ENCODE data around the gene ATP9A. TPM values are rescaled to one million over a fixed set of nuclear protein-coding genes. Genes with fewer than 3 reads are reported as not detected.

Gene ATP9A
- total and polyA plus RNA-seq, 10 of the 15 experiments (the other 5 are each of a cell fraction or from before 2014, with no cell fraction given): 0.03 to 0.81 (median 0.14) TPM

DNA sequence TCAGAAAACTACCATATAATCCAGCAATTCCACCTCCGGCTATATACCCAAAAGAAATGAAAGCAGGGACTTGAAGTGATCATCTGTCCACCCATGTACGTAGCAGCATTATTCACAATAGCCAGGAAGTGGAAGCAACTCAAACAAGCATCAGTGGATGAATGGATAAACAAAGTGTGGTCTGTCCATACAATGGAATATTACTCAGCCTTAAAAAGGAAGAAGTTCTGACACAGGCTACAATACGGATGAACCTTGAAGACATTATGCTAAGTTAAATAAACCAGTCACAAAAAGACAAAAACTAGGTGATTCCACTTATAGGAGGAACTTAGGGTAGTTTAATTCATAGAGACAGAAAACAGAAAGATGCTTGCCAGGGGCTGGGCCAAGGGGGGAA lies 76.5 kb downstream of the ATP9A start:
- peaks cover 0 to 4% of the 10 kb centered on the region in 2 experiments; a peak in 1 of 4 replicates for H3K27me3 ChIP-seq (replicated peaks in 1 of 2; ENCODE audit: control insufficient read depth in 2 of 2, insufficient read depth in 2 of 2, low read length in 1 of 2)
- H4K20me1 ChIP-seq (ENCODE audit: control insufficient read depth, insufficient read depth): no peaks in the 10 kb centered on the region
- no peaks in the 10 kb centered on the region for H3K9me3 ChIP-seq (replicated peaks; ENCODE audit: control insufficient read depth, insufficient read depth, low read length)
- in situ Hi-C loops (cut with MboI) (no loop called here), intact Hi-C loops (cut with micrococcal nuclease; ENCODE audit: unreplicated experiment) (no loop called here)
- H3K9ac ChIP-seq (ENCODE audit: control insufficient read depth, insufficient read depth, low read length): no peak overlapping the region
- no TSS peak for BruUV-seq (replicated peaks)
- TF ChIP-seq, protein P1, sequence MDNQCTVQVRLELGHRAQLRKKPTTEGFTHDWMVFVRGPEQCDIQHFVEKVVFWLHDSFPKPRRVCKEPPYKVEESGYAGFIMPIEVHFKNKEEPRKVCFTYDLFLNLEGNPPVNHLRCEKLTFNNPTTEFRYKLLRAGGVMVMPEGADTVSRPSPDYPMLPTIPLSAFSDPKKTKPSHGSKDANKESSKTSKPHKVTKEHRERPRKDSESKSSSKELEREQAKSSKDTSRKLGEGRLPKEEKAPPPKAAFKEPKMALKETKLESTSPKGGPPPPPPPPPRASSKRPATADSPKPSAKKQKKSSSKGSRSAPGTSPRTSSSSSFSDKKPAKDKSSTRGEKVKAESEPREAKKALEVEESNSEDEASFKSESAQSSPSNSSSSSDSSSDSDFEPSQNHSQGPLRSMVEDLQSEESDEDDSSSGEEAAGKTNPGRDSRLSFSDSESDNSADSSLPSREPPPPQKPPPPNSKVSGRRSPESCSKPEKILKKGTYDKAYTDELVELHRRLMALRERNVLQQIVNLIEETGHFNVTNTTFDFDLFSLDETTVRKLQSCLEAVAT (IDR thresholded peaks at IDR 0.05): no peak
- TF ChIP-seq CBX5 (IDR thresholded peaks at IDR 0.05; ENCODE audit: low read depth) (no peak), ZZZ3 (IDR thresholded peaks at IDR 0.05; ENCODE audit: control insufficient read depth, insufficient read length, low read depth) (no peak), ZNF384 (IDR thresholded peaks at IDR 0.05; ENCODE audit: borderline replicate concordance, low read depth, low read length) (no peak), YY1 (IDR thresholded peaks at IDR 0.05; ENCODE audit: low read depth, low read length) (no peak), IKZF1 (conservative IDR thresholded peaks at IDR 0.05) (no peak), HDGF (IDR thresholded peaks at IDR 0.05) (no peak), EP300 (IDR thresholded peaks at IDR 0.05; ENCODE audit: borderline replicate concordance in 1 of 2, control insufficient read depth in 1 of 2, low read depth in 2 of 2, low read length in 2 of 2) (no peak), ATF7 (IDR thresholded peaks at IDR 0.05; ENCODE audit: low read depth) (no peak), MYB (IDR thresholded peaks at IDR 0.05; ENCODE audit: borderline replicate concordance, low read depth, low read length) (no peak), EGR1 (IDR thresholded peaks at IDR 0.05; ENCODE audit: borderline replicate concordance in 1 of 2, low read depth in 2 of 2, low read length in 2 of 2) (no peak), SIN3A (IDR thresholded peaks at IDR 0.05; ENCODE audit: low read depth, low read length) (no peak), CREM (IDR thresholded peaks at IDR 0.05; ENCODE audit: low read depth) (no peak), SMAD5 (IDR thresholded peaks at IDR 0.05; ENCODE audit: low read depth) (no peak)
- TF ChIP-seq, protein P2, sequence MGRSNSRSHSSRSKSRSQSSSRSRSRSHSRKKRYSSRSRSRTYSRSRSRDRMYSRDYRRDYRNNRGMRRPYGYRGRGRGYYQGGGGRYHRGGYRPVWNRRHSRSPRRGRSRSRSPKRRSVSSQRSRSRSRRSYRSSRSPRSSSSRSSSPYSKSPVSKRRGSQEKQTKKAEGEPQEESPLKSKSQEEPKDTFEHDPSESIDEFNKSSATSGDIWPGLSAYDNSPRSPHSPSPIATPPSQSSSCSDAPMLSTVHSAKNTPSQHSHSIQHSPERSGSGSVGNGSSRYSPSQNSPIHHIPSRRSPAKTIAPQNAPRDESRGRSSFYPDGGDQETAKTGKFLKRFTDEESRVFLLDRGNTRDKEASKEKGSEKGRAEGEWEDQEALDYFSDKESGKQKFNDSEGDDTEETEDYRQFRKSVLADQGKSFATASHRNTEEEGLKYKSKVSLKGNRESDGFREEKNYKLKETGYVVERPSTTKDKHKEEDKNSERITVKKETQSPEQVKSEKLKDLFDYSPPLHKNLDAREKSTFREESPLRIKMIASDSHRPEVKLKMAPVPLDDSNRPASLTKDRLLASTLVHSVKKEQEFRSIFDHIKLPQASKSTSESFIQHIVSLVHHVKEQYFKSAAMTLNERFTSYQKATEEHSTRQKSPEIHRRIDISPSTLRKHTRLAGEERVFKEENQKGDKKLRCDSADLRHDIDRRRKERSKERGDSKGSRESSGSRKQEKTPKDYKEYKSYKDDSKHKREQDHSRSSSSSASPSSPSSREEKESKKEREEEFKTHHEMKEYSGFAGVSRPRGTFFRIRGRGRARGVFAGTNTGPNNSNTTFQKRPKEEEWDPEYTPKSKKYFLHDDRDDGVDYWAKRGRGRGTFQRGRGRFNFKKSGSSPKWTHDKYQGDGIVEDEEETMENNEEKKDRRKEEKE (IDR thresholded peaks at IDR 0.05): no peak
- TF ChIP-seq, protein P3, sequence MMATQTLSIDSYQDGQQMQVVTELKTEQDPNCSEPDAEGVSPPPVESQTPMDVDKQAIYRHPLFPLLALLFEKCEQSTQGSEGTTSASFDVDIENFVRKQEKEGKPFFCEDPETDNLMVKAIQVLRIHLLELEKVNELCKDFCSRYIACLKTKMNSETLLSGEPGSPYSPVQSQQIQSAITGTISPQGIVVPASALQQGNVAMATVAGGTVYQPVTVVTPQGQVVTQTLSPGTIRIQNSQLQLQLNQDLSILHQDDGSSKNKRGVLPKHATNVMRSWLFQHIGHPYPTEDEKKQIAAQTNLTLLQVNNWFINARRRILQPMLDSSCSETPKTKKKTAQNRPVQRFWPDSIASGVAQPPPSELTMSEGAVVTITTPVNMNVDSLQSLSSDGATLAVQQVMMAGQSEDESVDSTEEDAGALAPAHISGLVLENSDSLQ (IDR thresholded peaks at IDR 0.05): no peak
- TF ChIP-seq, protein P4, sequence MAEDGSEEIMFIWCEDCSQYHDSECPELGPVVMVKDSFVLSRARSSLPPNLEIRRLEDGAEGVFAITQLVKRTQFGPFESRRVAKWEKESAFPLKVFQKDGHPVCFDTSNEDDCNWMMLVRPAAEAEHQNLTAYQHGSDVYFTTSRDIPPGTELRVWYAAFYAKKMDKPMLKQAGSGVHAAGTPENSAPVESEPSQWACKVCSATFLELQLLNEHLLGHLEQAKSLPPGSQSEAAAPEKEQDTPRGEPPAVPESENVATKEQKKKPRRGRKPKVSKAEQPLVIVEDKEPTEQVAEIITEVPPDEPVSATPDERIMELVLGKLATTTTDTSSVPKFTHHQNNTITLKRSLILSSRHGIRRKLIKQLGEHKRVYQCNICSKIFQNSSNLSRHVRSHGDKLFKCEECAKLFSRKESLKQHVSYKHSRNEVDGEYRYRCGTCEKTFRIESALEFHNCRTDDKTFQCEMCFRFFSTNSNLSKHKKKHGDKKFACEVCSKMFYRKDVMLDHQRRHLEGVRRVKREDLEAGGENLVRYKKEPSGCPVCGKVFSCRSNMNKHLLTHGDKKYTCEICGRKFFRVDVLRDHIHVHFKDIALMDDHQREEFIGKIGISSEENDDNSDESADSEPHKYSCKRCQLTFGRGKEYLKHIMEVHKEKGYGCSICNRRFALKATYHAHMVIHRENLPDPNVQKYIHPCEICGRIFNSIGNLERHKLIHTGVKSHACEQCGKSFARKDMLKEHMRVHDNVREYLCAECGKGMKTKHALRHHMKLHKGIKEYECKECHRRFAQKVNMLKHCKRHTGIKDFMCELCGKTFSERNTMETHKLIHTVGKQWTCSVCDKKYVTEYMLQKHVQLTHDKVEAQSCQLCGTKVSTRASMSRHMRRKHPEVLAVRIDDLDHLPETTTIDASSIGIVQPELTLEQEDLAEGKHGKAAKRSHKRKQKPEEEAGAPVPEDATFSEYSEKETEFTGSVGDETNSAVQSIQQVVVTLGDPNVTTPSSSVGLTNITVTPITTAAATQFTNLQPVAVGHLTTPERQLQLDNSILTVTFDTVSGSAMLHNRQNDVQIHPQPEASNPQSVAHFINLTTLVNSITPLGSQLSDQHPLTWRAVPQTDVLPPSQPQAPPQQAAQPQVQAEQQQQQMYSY (CRISPR knock-in tag; IDR thresholded peaks at IDR 0.05): no peak
- no peak for ATAC-seq
- no peak for DNase-seq (ENCODE audit: low read depth, low spot score)
- RAD21 ChIA-PET (ENCODE audit: unreplicated experiment): no interaction called here
- H3K27ac ChIP-seq (ENCODE audit: control insufficient read depth, insufficient read depth): no peak overlapping the region
- POLR2A ChIA-PET: no interaction called here
- H2AFZ ChIP-seq (ENCODE audit: control insufficient read depth, low read depth, low read length): no peak overlapping the region
- no peak for FAIRE-seq
- H3K79me2 ChIP-seq (ENCODE audit: control insufficient read depth, insufficient read depth, low read length): no peaks in the 10 kb centered on the region
- H3K4me1 ChIP-seq (ENCODE audit: control insufficient read depth, insufficient read depth, low read length): no peaks in the 10 kb centered on the region
- H3K4me2 ChIP-seq (ENCODE audit: control insufficient read depth, insufficient read depth): no peak overlapping the region
- SMC1A ChIA-PET (ENCODE audit: uncharacterized antibody, unreplicated experiment): no interaction called here
- no peaks in the 10 kb centered on the region for H3K36me3 ChIP-seq (ENCODE audit: control insufficient read depth in 2 of 2, insufficient read depth in 2 of 2, low read length in 1 of 2)
- CTCF ChIA-PET: no interaction called here
- WGBS (ENCODE audit: insufficient coverage, insufficient replicate concordance, low lambda C conversion rate, missing lambda C conversion rate): 41% methylated on average over 3 of the region's 3 CpGs
- H3K4me3 ChIP-seq: no peak overlapping the region

All from GM12878 (cell line).